ENCODE data around the gene NFKBIZ. TPM values are rescaled to one million over a fixed set of nuclear protein-coding genes. Genes with fewer than 3 reads are reported as not detected.

Gene NFKBIZ
- total and polyA plus RNA-seq, 4 experiments from 2014 or later: 7.3 to 79.5 (median 44.6) TPM

- intact Hi-C loops (cut with micrococcal nuclease): no loop called here
- Mint-ChIP-seq H3K27ac (no peak overlapping the region), H3K4me3 (no peak overlapping the region), H3K9me3 (peaks cover 0 to 5% (median 0%) of the 10 kb centered on the region in 8 donors), H3K27me3 (no peaks in the 10 kb centered on the region), H3K4me1 (no peaks in the 10 kb centered on the region), H3K36me3 (no peaks in the 10 kb centered on the region)
- POLR2A ChIA-PET (ENCODE audit: partially characterized antibody): no interaction called here
- Histone ChIP-seq H3K4me1 (ENCODE audit: insufficient read depth, low read length) (no peaks in the 10 kb centered on the region), H3K27me3 (ENCODE audit: insufficient read depth, low read length) (no peaks in the 10 kb centered on the region), H3K4me3 (ENCODE audit: low read length in 2 of 2) (no peak overlapping the region), H3K27ac (ENCODE audit: low read depth, low read length) (no peak overlapping the region), H3K36me3 (ENCODE audit: insufficient read depth, low read length) (no peaks in the 10 kb centered on the region), H3K9me3 (ENCODE audit: control insufficient read depth in 1 of 2, low read length in 2 of 2) (no peaks in the 10 kb centered on the region)
- no peak for DNase-seq
- CTCF ChIA-PET (ENCODE audit: partially characterized antibody): no interaction called here
Measured at GRCh38 chr3:101896083-101896757, 46.9 kb downstream of the NFKBIZ start.

DNA sequence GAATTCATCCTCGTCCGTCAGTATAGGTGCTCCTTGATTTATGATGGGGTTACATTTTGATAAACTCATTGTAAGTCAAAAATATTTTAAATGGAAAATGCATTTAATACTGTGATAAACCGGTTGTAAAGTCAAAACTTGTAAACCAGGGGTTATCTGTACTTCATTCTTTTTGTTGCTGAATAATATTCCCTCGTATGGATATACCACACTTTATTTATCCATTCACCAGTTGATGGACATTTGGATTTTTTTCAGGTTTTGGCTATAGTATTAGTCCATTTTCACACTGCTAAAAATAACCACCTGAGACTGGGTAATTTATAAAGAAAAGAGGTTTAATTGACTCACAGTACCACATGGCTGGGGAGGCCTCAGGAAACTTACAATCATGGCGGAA lies 47.7 kb downstream of the NFKBIZ start:
- Histone ChIP-seq H3K36me3 (ENCODE audit: insufficient read depth, low read length) (no peaks in the 10 kb centered on the region), H3K4me3 (ENCODE audit: low read length in 2 of 2) (no peak overlapping the region), H3K27ac (ENCODE audit: low read depth, low read length) (no peak overlapping the region), H3K4me1 (ENCODE audit: insufficient read depth, low read length) (no peaks in the 10 kb centered on the region), H3K9me3 (ENCODE audit: control insufficient read depth in 1 of 2, low read length in 2 of 2) (no peaks in the 10 kb centered on the region), H3K27me3 (ENCODE audit: insufficient read depth, low read length) (no peaks in the 10 kb centered on the region)
- Mint-ChIP-seq H3K27me3 (no peaks in the 10 kb centered on the region), H3K27ac (peak overlapping the region in 1 of 7 donors; percentile 11), H3K4me1 (peaks cover 0 to 2% (median 0%) of the 10 kb centered on the region in 4 donors), H3K36me3 (no peaks in the 10 kb centered on the region), H3K9me3 (peaks cover 0 to 5% (median 0%) of the 10 kb centered on the region in 8 donors), H3K4me3 (no peak overlapping the region)
- ChIA-PET POLR2A (ENCODE audit: partially characterized antibody) (no interaction called here), CTCF (ENCODE audit: partially characterized antibody) (no interaction called here)
- intact Hi-C loops (cut with micrococcal nuclease): no loop called here
- DNase-seq: no peak

DNA sequence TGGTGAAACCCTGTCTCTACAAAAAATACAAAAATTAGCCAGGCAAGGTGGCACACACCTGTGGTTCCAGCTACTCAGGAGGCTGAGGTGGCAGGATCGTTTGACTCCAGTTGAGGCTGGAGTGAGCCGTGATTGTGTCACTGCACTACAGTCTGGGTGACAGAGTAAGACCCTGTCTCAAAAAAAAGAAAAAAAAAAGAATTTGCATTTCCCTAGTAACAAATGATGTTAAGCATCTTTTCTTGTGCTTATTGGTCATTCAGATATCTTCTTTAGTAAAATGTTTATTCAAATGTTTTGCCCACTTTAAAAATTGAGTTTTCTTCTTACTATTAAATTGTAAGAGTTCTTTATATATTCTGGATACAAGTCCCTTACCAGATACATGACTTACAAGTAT lies 48.7 kb downstream of the NFKBIZ start:
- H3K27ac ChIP-seq (ENCODE audit: low read depth, low read length): no peak overlapping the region
- Mint-ChIP-seq H3K9me3 (peaks cover 0 to 5% (median 0%) of the 10 kb centered on the region in 8 donors), H3K36me3 (no peaks in the 10 kb centered on the region), H3K27ac (no peak overlapping the region), H3K27me3 (no peaks in the 10 kb centered on the region), H3K4me3 (no peak overlapping the region), H3K4me1 (peaks cover 0 to 4% (median 0%) of the 10 kb centered on the region in 4 donors)
- POLR2A ChIA-PET (ENCODE audit: partially characterized antibody): no interaction called here
- no peaks in the 10 kb centered on the region for H3K27me3 ChIP-seq (ENCODE audit: insufficient read depth, low read length)
- DNase-seq: no peak
- H3K4me3 ChIP-seq (ENCODE audit: low read length in 2 of 2): no peak overlapping the region
- CTCF ChIA-PET (ENCODE audit: partially characterized antibody): no interaction called here
- no peaks in the 10 kb centered on the region for H3K36me3 ChIP-seq (ENCODE audit: insufficient read depth, low read length)
- intact Hi-C loops (cut with micrococcal nuclease): no loop called here
- H3K4me1 ChIP-seq (ENCODE audit: insufficient read depth, low read length): no peaks in the 10 kb centered on the region
- H3K9me3 ChIP-seq (ENCODE audit: control insufficient read depth in 1 of 2, low read length in 2 of 2): no peaks in the 10 kb centered on the region

- Histone ChIP-seq H3K9me3 (ENCODE audit: control insufficient read depth in 1 of 2, low read length in 2 of 2) (no peaks in the 10 kb centered on the region), H3K4me3 (ENCODE audit: low read length in 2 of 2) (no peak overlapping the region), H3K36me3 (ENCODE audit: insufficient read depth, low read length) (no peaks in the 10 kb centered on the region), H3K27ac (ENCODE audit: low read depth, low read length) (no peak overlapping the region), H3K27me3 (ENCODE audit: insufficient read depth, low read length) (no peaks in the 10 kb centered on the region), H3K4me1 (ENCODE audit: insufficient read depth, low read length) (no peaks in the 10 kb centered on the region)
- peak overlapping the region in 1 of 7 donors; percentile 43 for H3K27ac Mint-ChIP-seq
- intact Hi-C loops (cut with micrococcal nuclease): no loop called here
- H3K27me3 Mint-ChIP-seq: no peaks in the 10 kb centered on the region
- no peaks in the 10 kb centered on the region for H3K36me3 Mint-ChIP-seq
- CTCF ChIA-PET (ENCODE audit: partially characterized antibody): no interaction called here
- POLR2A ChIA-PET (ENCODE audit: partially characterized antibody): no interaction called here
- no peak for DNase-seq
- no peak overlapping the region for H3K4me3 Mint-ChIP-seq
- peaks cover 0 to 5% (median 0%) of the 10 kb centered on the region in 8 donors for H3K9me3 Mint-ChIP-seq
- peaks cover 0 to 4% (median 0%) of the 10 kb centered on the region in 4 donors for H3K4me1 Mint-ChIP-seq
Measured at GRCh38 chr3:101898752-101899169, 49.4 kb downstream of the NFKBIZ start.

DNA sequence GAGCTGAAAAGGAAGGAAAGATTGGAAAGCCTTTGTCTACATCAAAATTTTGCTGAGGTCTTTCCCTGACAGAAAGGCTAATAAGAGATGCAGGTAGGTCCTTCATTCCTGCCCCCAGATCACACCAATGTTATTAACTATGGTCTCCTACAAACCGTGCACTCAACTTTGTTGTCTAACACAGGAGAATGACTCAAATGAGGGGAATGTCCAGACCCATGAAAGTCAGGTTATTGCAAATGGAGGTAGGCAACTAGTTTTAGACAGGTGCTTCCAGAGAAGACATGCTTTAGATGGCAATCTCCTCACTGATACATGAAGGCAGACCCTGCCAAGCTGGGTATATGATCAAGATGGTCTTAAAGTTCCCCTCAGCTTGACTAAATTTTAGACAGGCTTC lies 51.0 kb downstream of the NFKBIZ start:
- H3K4me3 Mint-ChIP-seq: no peak overlapping the region
- no peaks in the 10 kb centered on the region for H3K36me3 Mint-ChIP-seq
- H3K27ac ChIP-seq (ENCODE audit: low read depth, low read length): no peak overlapping the region
- H3K9me3 Mint-ChIP-seq: no peaks in the 10 kb centered on the region
- no peaks in the 10 kb centered on the region for H3K4me1 ChIP-seq (ENCODE audit: insufficient read depth, low read length)
- no peak overlapping the region for H3K27ac Mint-ChIP-seq
- peaks cover 0 to 4% (median 0%) of the 10 kb centered on the region in 4 donors for H3K4me1 Mint-ChIP-seq
- H3K9me3 ChIP-seq (ENCODE audit: control insufficient read depth in 1 of 2, low read length in 2 of 2): no peaks in the 10 kb centered on the region
- H3K4me3 ChIP-seq (ENCODE audit: low read length in 2 of 2): no peak overlapping the region
- no peaks in the 10 kb centered on the region for H3K27me3 ChIP-seq (ENCODE audit: insufficient read depth, low read length)
- ChIA-PET CTCF (ENCODE audit: partially characterized antibody) (no interaction called here), POLR2A (ENCODE audit: partially characterized antibody) (interaction anchor here (0.6 kb wide), 1 partner anchor 86 kb away, joined by 3 read pairs; no protein-coding TSS in a partner anchor)
- no peak for DNase-seq
- no peaks in the 10 kb centered on the region for H3K36me3 ChIP-seq (ENCODE audit: insufficient read depth, low read length)
- intact Hi-C loops (cut with micrococcal nuclease): no loop called here
- no peaks in the 10 kb centered on the region for H3K27me3 Mint-ChIP-seq

GRCh38 chr3:101900736-101901135 lies 51.4 kb downstream of the NFKBIZ start:
- H3K4me1 ChIP-seq (ENCODE audit: insufficient read depth, low read length): no peaks in the 10 kb centered on the region
- peaks cover 0 to 3% (median 0%) of the 10 kb centered on the region in 8 donors for H3K9me3 Mint-ChIP-seq
- no peaks in the 10 kb centered on the region for H3K36me3 ChIP-seq (ENCODE audit: insufficient read depth, low read length)
- H3K4me3 Mint-ChIP-seq: no peak overlapping the region
- intact Hi-C loops (cut with micrococcal nuclease): no loop called here
- peak overlapping the region in 1 of 7 donors; percentile 18 for H3K27ac Mint-ChIP-seq
- H3K36me3 Mint-ChIP-seq: no peaks in the 10 kb centered on the region
- H3K9me3 ChIP-seq (ENCODE audit: control insufficient read depth in 1 of 2, low read length in 2 of 2): no peaks in the 10 kb centered on the region
- no peak overlapping the region for H3K27ac ChIP-seq (ENCODE audit: low read depth, low read length)
- H3K27me3 Mint-ChIP-seq: no peaks in the 10 kb centered on the region
- CTCF ChIA-PET (ENCODE audit: partially characterized antibody): no interaction called here
- peaks cover 0 to 4% (median 0%) of the 10 kb centered on the region in 4 donors for H3K4me1 Mint-ChIP-seq
- POLR2A ChIA-PET (ENCODE audit: partially characterized antibody): interaction anchor here (0.6 kb wide), 1 partner anchor 86 kb away, joined by 3 read pairs; no protein-coding TSS in a partner anchor
- DNase-seq: no peak
- H3K4me3 ChIP-seq (ENCODE audit: low read length in 2 of 2): no peak overlapping the region
- no peaks in the 10 kb centered on the region for H3K27me3 ChIP-seq (ENCODE audit: insufficient read depth, low read length)

- H3K27me3 Mint-ChIP-seq: no peaks in the 10 kb centered on the region
- no peaks in the 10 kb centered on the region for H3K4me1 ChIP-seq (ENCODE audit: insufficient read depth, low read length)
- peaks cover 0 to 8% (median under 1%) of the 10 kb centered on the region in 8 donors for H3K9me3 Mint-ChIP-seq
- no peak overlapping the region for H3K4me3 Mint-ChIP-seq
- no peak for DNase-seq
- H3K27ac ChIP-seq (ENCODE audit: low read depth, low read length): no peak overlapping the region
- peak overlapping the region in 4 of 7 donors; percentile 0 to 62 (median 4) for H3K27ac Mint-ChIP-seq
- H3K4me3 ChIP-seq (ENCODE audit: low read length in 2 of 2): no peak overlapping the region
- POLR2A ChIA-PET (ENCODE audit: partially characterized antibody): no interaction called here
- CTCF ChIA-PET (ENCODE audit: partially characterized antibody): no interaction called here
- no peaks in the 10 kb centered on the region for H3K36me3 ChIP-seq (ENCODE audit: insufficient read depth, low read length)
- H3K4me1 Mint-ChIP-seq: peaks cover 0 to 4% (median 0%) of the 10 kb centered on the region in 4 donors
- no peaks in the 10 kb centered on the region for H3K36me3 Mint-ChIP-seq
- intact Hi-C loops (cut with micrococcal nuclease): no loop called here
- no peaks in the 10 kb centered on the region for H3K9me3 ChIP-seq (ENCODE audit: control insufficient read depth in 1 of 2, low read length in 2 of 2)
- H3K27me3 ChIP-seq (ENCODE audit: insufficient read depth, low read length): no peaks in the 10 kb centered on the region
Measured at GRCh38 chr3:101902041-101902440, 52.7 kb downstream of the NFKBIZ start.

Measured in CD4-positive, alpha-beta memory T cell (primary cell).